Keratinocyte (primary cell): ENCODE results near the gene NUMB. TPM values are rescaled to one million over a fixed set of nuclear protein-coding genes. Genes with fewer than 3 reads are reported as not detected.

Experiments used
- DNase-seq: peaks from one replicate; pipeline ENCODE4 v3.0.0-alpha.2; 2011; ENCODE audit warnings: low read depth, missing footprints, low spot score
- FAIRE-seq: peaks from 2 replicates; lab custom pipeline; 2011; peaks lifted over from hg19 to GRCh38; lab: Jason Lieb, UNC
- H2AFZ ChIP-seq: 2 replicates; pipeline ENCODE4 v1.6.0; 2012; ENCODE audit warnings: low read length, control low read depth, inconsistent platforms; ENCODE audit not compliant: control insufficient read depth
- H3K27ac ChIP-seq: 2 replicates; pipeline ENCODE4 v1.5.1; 2011; ENCODE audit warnings: low read length; ENCODE audit not compliant: control insufficient read depth, insufficient read depth
- H3K27me3 ChIP-seq: 3 replicates; pipeline ENCODE4 v1.6.0; 2011; ENCODE audit warnings: low read length; ENCODE audit not compliant: control insufficient read depth, insufficient read depth; ENCODE audit errors: extremely low read depth
- H3K36me3 ChIP-seq, 2 experiments: 2 replicates in 1 of 2; 3 replicates in 1 of 2; pipeline ENCODE4 v1.5.1; 2011; ENCODE audit warnings: low read length in 2 of 2, mild to moderate bottlenecking in 1 of 2; ENCODE audit not compliant: control insufficient read depth in 2 of 2, insufficient read depth in 2 of 2; ENCODE audit errors: extremely low read depth in 1 of 2
- H3K4me1 ChIP-seq: 3 replicates; pipeline ENCODE4 v1.5.1; 2011; ENCODE audit warnings: low read length; ENCODE audit not compliant: control insufficient read depth, insufficient read depth; ENCODE audit errors: extremely low read depth
- H3K4me2 ChIP-seq: 3 replicates; pipeline ENCODE4 v1.6.0; 2011; ENCODE audit warnings: low read depth, low read length; ENCODE audit not compliant: control insufficient read depth, insufficient read depth; ENCODE audit errors: extremely low read depth
- H3K4me3 ChIP-seq, 3 experiments: fragments of 200-600 bp in 1 of 3; sonication (generic) in 1 of 3; 2 replicates in 2 of 3; 3 replicates in 1 of 3; pipeline ENCODE4 v1.5.1; 2011 to 2016; ENCODE audit warnings: low read length in 3 of 3, mild to moderate bottlenecking in 3 of 3, control low read depth in 2 of 3, inconsistent platforms in 1 of 3, low read depth in 1 of 3, mixed read lengths in 1 of 3, mixed run types in 1 of 3, moderate library complexity in 1 of 3; ENCODE audit not compliant: control insufficient read depth in 2 of 3, insufficient read depth in 2 of 3; ENCODE audit errors: extremely low read depth in 1 of 3
- H3K79me2 ChIP-seq: 2 replicates; pipeline ENCODE4 v1.6.0; 2012; ENCODE audit warnings: low read length; ENCODE audit not compliant: control insufficient read depth, insufficient read depth
- H3K9ac ChIP-seq: 3 replicates; pipeline ENCODE4 v1.6.0; 2011; ENCODE audit warnings: low read length; ENCODE audit not compliant: control insufficient read depth, insufficient read depth; ENCODE audit errors: extremely low read depth
- H3K9me1 ChIP-seq: 3 replicates; pipeline ENCODE4 v1.6.0; 2011; ENCODE audit warnings: low read length; ENCODE audit not compliant: control insufficient read depth, insufficient read depth; ENCODE audit errors: extremely low read depth
- H3K9me3 ChIP-seq: 2 replicates; pipeline ENCODE4 v1.5.1; 2012; ENCODE audit warnings: low read depth, low read length; ENCODE audit not compliant: control insufficient read depth
- H4K20me1 ChIP-seq: 3 replicates; pipeline ENCODE4 v1.6.0; 2011; ENCODE audit warnings: low read length; ENCODE audit not compliant: control insufficient read depth, insufficient read depth; ENCODE audit errors: extremely low read depth
- CTCF ChIP-seq, 3 experiments: IDR thresholded peaks in 1 of 3; conservative IDR thresholded peaks in 1 of 3; optimal IDR thresholded peaks in 1 of 3; 2 replicates in 2 of 3; 3 replicates in 1 of 3; pipeline versions ENCODE3 to v1.5.1; 2011; ENCODE audit warnings: low read length in 3 of 3, mild to moderate bottlenecking in 3 of 3, moderate library complexity in 2 of 3, control low read depth in 1 of 3, inconsistent platforms in 1 of 3; ENCODE audit not compliant: insufficient read depth in 2 of 3; ENCODE audit errors: extremely low read depth in 1 of 3
- EZH2 ChIP-seq: IDR thresholded peaks from one replicate; pipeline ENCODE4 v1.6.1; 2012; ENCODE audit warnings: inconsistent platforms, mild to moderate bottlenecking, low read length, moderate library complexity
- dilution Hi-C: fragments of 300-500 bp; cut with MboI; formaldehyde crosslinking; loops from one replicate; pipeline ENCODE4 v1.7.0; 2020; ENCODE audit warnings: low sequenced_read_pairs; ENCODE audit not compliant: extremely low pct_ligation_motif_present
- polyA plus RNA-seq, 5 experiments: library from polyadenylated mRNA; depleted of rRNA in 3 of 5; stranded (reverse) in 3 of 5; stranded (forward) in 1 of 5; unstranded in 1 of 5; fragments of >200 nt; gene quantifications; 1 replicate in 1 of 5; 2 replicates in 3 of 5; 3 replicates in 1 of 5; pipeline versions ENCODE4 v1.2.1 to v1.2.3, GENCODE V29; 2011 to 2012; ENCODE audit warnings: missing spikeins in 2 of 5, low read depth in 1 of 5, low replicate concordance in 1 of 5

The NUMB gene
- polyA plus RNA-seq, 1 donor (not counting 4 experiments of a cell fraction or from before 2014, with no cell fraction given) = 110 TPM

GRCh38 chr14:73460691-73461127 is 2.4 kb upstream of the NUMB start:
- TF ChIP-seq CTCF (optimal IDR thresholded peaks at IDR 0.05 in 1 of 3, IDR thresholded peaks at IDR 0.05 in 1 of 3, conservative IDR thresholded peaks at IDR 0.05 in 1 of 3; ENCODE audit: extremely low read depth in 1 of 3, insufficient read depth in 2 of 3, low read length in 3 of 3) (no peak), EZH2 (no peak)
- Histone ChIP-seq H3K4me1 (peaks cover 50% of the 10 kb centered on the region), H4K20me1 (peaks cover 5% of the 10 kb centered on the region), H3K36me3 (no peaks in the 10 kb centered on the region), H3K79me2 (peaks cover 24% of the 10 kb centered on the region), H2AFZ (no peak overlapping the region), H3K4me3 (no peak overlapping the region), H3K27ac (no peak overlapping the region), H3K9me3 (no peaks in the 10 kb centered on the region), H3K9ac (no peak overlapping the region), H3K9me1 (no peaks in the 10 kb centered on the region), H3K27me3 (no peaks in the 10 kb centered on the region), H3K4me2 (no peak overlapping the region)
- dilution Hi-C loops = no loop called here
- no peak for DNase-seq
- FAIRE-seq = peak; percentile 60

GRCh38 chr14:73459959-73460358 is 1.6 kb upstream of the NUMB start:
- dilution Hi-C loops = no loop called here
- FAIRE-seq (no peak), DNase-seq (no peak)
- no peaks in the 10 kb centered on the region for H3K36me3 ChIP-seq
- peaks cover 32% of the 10 kb centered on the region for H3K79me2 ChIP-seq
- no peak overlapping the region for H3K4me2 ChIP-seq
- no peaks in the 10 kb centered on the region for H3K9me1 ChIP-seq
- no peaks in the 10 kb centered on the region for H3K9me3 ChIP-seq
- no peak overlapping the region for H3K9ac ChIP-seq
- no peak overlapping the region for H3K4me3 ChIP-seq
- peaks cover 54% of the 10 kb centered on the region for H3K4me1 ChIP-seq
- H3K27me3 ChIP-seq = no peaks in the 10 kb centered on the region
- no peak overlapping the region for H2AFZ ChIP-seq
- H4K20me1 ChIP-seq = peaks cover 5% of the 10 kb centered on the region
- TF ChIP-seq EZH2 (no peak), CTCF (optimal IDR thresholded peaks at IDR 0.05 in 1 of 3, IDR thresholded peaks at IDR 0.05 in 1 of 3, conservative IDR thresholded peaks at IDR 0.05 in 1 of 3; ENCODE audit: extremely low read depth in 1 of 3, insufficient read depth in 2 of 3, low read length in 3 of 3) (no peak)
- H3K27ac ChIP-seq = peak overlapping the region; percentile 29
